Measurements from ENCODE around the gene TRIM58.

TRIM58 gene

DNA sequence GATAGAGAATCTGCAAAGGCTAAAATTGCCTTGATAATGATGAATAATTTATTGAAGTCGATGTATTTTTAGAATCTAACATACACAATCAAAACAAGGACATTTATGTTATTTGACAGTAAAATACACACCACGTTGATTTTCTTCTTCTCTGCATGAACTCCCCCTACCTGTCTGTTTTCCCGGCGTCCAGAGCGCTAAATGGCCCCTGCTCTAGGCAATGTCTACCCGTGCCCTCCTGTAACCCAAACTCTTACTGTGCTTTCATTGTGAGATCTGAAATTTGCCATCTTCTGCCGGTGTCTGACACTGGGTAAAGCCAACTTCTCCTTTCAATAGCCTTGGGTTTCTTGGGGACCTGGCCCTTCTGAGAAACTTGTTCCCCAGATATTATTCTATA lies 8.6 kb upstream of the TRIM58 start:
- TF ChIP-seq, protein P1, sequence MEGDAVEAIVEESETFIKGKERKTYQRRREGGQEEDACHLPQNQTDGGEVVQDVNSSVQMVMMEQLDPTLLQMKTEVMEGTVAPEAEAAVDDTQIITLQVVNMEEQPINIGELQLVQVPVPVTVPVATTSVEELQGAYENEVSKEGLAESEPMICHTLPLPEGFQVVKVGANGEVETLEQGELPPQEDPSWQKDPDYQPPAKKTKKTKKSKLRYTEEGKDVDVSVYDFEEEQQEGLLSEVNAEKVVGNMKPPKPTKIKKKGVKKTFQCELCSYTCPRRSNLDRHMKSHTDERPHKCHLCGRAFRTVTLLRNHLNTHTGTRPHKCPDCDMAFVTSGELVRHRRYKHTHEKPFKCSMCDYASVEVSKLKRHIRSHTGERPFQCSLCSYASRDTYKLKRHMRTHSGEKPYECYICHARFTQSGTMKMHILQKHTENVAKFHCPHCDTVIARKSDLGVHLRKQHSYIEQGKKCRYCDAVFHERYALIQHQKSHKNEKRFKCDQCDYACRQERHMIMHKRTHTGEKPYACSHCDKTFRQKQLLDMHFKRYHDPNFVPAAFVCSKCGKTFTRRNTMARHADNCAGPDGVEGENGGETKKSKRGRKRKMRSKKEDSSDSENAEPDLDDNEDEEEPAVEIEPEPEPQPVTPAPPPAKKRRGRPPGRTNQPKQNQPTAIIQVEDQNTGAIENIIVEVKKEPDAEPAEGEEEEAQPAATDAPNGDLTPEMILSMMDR (IDR thresholded peaks at IDR 0.05; ENCODE audit: low read depth, low read length) = no peak
- no peak overlapping the region for H3K4me3 ChIP-seq (ENCODE audit: low read depth, low read length)
- DNase-seq (ENCODE audit: low read depth, low spot score) = no peak
- in situ Hi-C loops (cut with HindIII; ENCODE audit: low sequenced_read_pairs) = no loop called here

- no peak overlapping the region for H3K4me3 ChIP-seq (ENCODE audit: low read depth, low read length)
- no peak for DNase-seq (ENCODE audit: low read depth, low spot score)
- TF ChIP-seq, protein P1 (IDR thresholded peaks at IDR 0.05; ENCODE audit: low read depth, low read length) = no peak
- in situ Hi-C loops (cut with HindIII; ENCODE audit: low sequenced_read_pairs) = no loop called here
Measured at GRCh38 chr1:247849616-247850015, 7.4 kb upstream of the TRIM58 start.

DNA sequence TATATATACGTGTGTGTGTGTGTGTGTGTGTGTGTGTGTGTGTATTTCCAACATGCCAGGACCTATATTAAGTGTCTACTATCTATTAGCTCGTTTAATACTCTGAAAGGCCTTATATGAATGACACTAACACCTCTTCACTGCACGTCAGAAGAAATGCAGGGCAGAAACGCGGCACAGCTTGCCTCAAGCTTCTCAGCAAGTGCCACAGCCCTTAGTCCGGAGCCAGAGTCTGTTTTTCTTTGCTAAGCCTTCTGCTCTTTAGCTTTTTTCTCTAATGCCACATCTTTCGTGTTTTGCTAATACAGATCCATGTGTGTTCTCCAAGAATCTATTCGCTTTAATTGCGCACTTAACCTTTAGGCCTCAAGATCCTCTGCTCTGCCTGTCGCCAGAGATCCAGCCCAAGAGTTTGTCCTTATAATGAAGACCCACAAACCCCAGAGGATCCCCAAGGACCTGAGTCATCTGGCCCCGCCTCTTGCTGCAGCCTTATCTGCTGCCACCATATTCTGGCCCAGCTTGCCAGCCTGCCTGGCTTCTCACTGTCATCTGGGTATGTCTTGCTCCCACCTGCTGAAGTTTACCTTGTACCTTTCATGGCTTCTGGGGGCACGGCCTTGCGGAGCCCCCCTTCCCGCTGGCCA lies 2.0 kb upstream of the TRIM58 start:
- DNase-seq (ENCODE audit: low read depth, low spot score) = no peak
- in situ Hi-C loops (cut with HindIII; ENCODE audit: low sequenced_read_pairs) = no loop called here
- TF ChIP-seq, protein P1 (IDR thresholded peaks at IDR 0.05; ENCODE audit: low read depth, low read length) = no peak
- H3K4me3 ChIP-seq (ENCODE audit: low read depth, low read length) = no peak overlapping the region

GRCh38 chr1:247855911-247856310 lies 1.1 kb upstream of the TRIM58 start:
- H3K4me3 ChIP-seq (ENCODE audit: low read depth, low read length) = no peak overlapping the region
- TF ChIP-seq, protein P1 (IDR thresholded peaks at IDR 0.05; ENCODE audit: low read depth, low read length) = no peak
- no peak for DNase-seq (ENCODE audit: low read depth, low spot score)
- in situ Hi-C loops (cut with HindIII; ENCODE audit: low sequenced_read_pairs) = no loop called here

GRCh38 chr1:247857985-247858619 lies 1.1 kb downstream of the TRIM58 start:
- H3K4me3 ChIP-seq (ENCODE audit: low read depth, low read length) = peak overlapping the region; percentile 46
- TF ChIP-seq, protein P1 (IDR thresholded peaks at IDR 0.05; ENCODE audit: low read depth, low read length) = no peak
- no peak for DNase-seq (ENCODE audit: low read depth, low spot score)
- in situ Hi-C loops (cut with HindIII; ENCODE audit: low sequenced_read_pairs) = no loop called here

DNA sequence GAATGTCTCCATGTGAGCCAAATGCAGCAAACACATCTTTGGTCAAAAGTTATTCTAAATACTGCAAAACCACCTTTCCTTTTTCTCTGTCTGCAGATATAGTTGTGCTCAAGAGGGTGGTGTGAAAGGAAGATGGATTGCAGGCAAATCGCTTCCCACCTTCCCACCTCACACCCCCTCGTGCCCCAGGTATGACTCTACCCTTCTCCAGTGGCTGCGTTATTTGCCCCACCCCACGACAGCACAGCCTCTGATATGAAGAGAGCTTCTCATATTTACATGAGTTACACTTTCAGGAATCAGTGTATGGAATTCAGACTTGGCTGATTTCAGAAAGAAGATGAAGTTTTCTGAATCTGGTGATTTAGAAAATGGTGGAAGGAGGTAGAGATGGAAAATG lies 5.8 kb downstream of the TRIM58 start:
- in situ Hi-C loops (cut with HindIII; ENCODE audit: low sequenced_read_pairs) = no loop called here
- TF ChIP-seq, protein P1 (IDR thresholded peaks at IDR 0.05; ENCODE audit: low read depth, low read length) = no peak
- no peak overlapping the region for H3K4me3 ChIP-seq (ENCODE audit: low read depth, low read length)
- no peak for DNase-seq (ENCODE audit: low read depth, low spot score)

Data from astrocyte of the spinal cord (primary cell).